ENCODE results near the gene RUNX1. TPM values are rescaled to one million over a fixed set of nuclear protein-coding genes. Genes with fewer than 3 reads are reported as not detected.

Gene RUNX1
- total RNA-seq, 2 experiments from 2014 or later = 50.6 to 55.8 TPM

DNA sequence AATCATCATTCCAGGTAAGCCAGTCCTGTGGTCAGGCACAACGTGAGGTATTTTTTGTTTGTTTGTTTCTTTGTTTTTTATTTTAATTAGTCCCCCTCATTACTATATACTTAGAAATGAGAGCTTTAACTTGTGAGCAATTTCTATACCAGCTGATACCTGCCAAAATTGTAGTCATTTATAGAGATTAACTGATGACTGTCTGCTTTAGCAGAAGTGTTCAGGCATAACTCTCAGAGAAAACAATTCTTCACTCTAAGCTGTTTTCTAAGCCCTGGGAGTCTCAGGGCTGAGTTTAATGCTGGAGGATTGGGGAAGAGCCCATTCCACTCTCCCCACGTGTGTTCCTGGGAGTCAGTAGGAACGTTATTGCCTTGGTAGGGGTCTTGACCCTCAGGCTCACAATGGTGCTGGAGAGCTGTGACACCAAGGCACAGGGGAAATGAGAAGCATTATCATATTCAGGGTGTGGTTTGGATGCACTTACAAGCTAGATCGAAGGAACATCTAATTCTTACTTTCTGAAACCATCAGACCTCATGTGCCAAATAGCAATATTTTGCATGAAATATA lies 212.1 kb downstream of the RUNX1 start:
- Mint-ChIP-seq H3K27ac (peak overlapping the region; percentile 19), H3K9me3 (no peaks in the 10 kb centered on the region), H3K27me3 (no peaks in the 10 kb centered on the region), H3K36me3 (peaks cover 55% of the 10 kb centered on the region), H3K4me1 (ENCODE audit: low read depth) (peaks cover 59% of the 10 kb centered on the region), H3K4me3 (no peak overlapping the region)
- intact Hi-C loops (cut with micrococcal nuclease) = loop anchor here (2.0 to 5.0 kb wide), 2 partner anchors 28 to 45 kb away; no protein-coding TSS in a partner anchor
- DNase-seq = no peak
- CTCF ChIA-PET = interaction anchor here (1.0 kb wide), 1 partner anchor 93 kb away, joined by 4 read pairs; no protein-coding TSS in a partner anchor
- POLR2A ChIA-PET = no interaction called here

DNA sequence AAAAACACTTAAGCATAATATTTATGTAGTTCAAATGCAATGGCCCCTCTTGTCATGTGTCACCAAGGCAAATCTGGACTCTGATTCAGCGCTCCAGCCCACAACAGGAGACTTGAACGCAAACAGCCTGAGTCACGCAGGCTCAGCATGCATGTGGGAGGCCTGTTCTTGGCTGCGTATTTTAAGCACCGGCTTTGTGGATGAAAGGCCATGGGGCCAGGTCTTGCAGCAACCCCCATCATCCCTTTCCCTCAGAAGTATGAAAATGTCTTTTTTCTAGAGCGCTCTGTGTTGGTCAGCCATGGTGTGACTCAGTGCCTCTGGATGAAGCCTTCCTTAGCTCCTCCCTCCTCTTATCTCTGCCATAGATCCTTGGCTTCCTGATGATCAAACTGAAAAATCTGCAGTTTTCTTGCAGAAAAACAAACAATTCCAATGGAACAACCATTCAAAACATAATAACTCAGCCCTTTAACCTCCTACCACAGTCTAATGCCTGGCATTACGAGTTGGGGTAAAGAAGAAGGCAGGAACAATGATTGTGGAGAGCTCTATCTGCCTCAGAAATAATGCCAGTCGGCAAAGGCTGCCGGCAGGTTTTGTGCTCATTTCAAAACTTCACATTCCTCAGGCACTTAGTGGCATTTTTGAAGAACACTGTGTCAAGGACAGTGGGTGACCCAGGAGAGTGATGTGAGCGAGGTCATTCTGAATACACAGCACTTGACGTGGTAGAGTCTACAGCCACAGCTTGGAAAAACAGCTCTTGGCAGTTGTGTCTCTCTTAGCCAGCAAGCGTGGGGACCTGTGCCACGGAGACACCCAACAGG lies 212.8 kb downstream of the RUNX1 start:
- POLR2A ChIA-PET = no interaction called here
- Mint-ChIP-seq H3K36me3 (peaks cover 56% of the 10 kb centered on the region), H3K4me3 (no peak overlapping the region)

DNA sequence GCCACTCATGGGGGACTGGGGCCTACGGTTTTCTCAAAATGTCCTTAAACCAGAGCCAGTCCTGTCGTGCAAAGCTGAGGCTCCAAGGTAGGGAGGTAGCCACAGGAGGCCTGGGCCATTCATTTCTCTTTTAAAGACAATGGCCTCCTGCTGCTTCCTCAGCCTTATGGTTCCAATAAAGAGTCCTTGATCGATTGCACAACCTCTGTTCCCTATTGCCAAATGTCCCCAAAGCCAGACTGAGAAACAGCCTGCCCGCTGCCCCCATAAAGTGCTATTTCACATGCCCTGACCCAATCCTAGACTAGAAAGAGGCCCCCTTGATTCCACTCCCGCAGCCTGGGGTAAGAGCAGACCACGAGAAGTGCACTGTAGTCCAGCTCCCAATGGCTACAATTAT lies 213.6 kb downstream of the RUNX1 start:
- ChIA-PET POLR2A (no interaction called here), CTCF (no interaction called here)
- no peak overlapping the region for H3K4me3 Mint-ChIP-seq
- intact Hi-C loops (cut with micrococcal nuclease) = loop anchor here (5.0 kb wide), 1 partner anchor 47 kb away; no protein-coding TSS in a partner anchor
- H3K9me3 Mint-ChIP-seq = no peaks in the 10 kb centered on the region
- no peak for DNase-seq
- no peaks in the 10 kb centered on the region for H3K27me3 Mint-ChIP-seq
- H3K36me3 Mint-ChIP-seq = peaks cover 60% of the 10 kb centered on the region
- H3K27ac Mint-ChIP-seq = peak overlapping the region; percentile 40
- H3K4me1 Mint-ChIP-seq (ENCODE audit: low read depth) = peaks cover 51% of the 10 kb centered on the region

More for the DNA sequence above, 212.8 kb downstream of the RUNX1 start:
- CTCF ChIA-PET = no interaction called here
- peak; percentile 72 for DNase-seq
- intact Hi-C loops (cut with micrococcal nuclease) = loop anchor here (2.0 to 5.0 kb wide), 2 partner anchors 28 to 46 kb away; no protein-coding TSS in a partner anchor
- peak overlapping the region; percentile 19 for H3K27ac Mint-ChIP-seq
- no peaks in the 10 kb centered on the region for H3K9me3 Mint-ChIP-seq
- H3K27me3 Mint-ChIP-seq = no peaks in the 10 kb centered on the region
- H3K4me1 Mint-ChIP-seq (ENCODE audit: low read depth) = peaks cover 55% of the 10 kb centered on the region

DNA sequence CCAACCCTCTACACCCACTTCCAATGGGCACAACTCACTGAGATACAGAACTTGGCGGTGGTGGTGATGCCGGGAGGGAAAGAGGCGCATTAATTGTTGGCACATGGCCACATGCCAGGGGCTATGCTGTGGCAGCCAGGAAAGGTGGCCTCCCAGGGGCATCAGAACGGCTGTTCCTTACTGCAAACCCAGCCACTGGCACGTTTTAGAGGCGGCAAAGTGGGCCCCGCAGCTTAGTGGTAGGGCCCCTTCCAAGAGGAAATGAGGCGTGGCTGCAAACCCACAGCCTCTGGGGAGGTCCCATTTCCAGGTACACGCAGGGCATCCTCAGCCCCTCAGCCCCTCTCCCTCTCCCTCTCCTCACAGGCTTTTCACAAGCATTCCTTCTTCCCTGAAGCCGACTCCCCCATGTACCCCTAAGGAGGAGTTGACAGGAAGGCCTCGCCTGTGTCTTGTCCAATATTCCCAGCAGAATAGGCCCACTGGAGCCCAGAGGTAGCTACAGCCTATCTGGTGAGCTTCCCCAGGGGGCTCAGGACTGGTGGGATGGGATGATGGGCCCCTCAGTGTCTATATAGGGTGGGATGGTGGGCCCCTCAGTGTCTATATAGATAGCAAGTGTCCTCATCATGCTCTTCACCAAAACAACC lies 214.1 kb downstream of the RUNX1 start:
- Mint-ChIP-seq H3K9me3 (no peaks in the 10 kb centered on the region), H3K4me3 (no peak overlapping the region), H3K36me3 (peaks cover 61% of the 10 kb centered on the region), H3K27me3 (no peaks in the 10 kb centered on the region), H3K4me1 (ENCODE audit: low read depth) (peaks cover 46% of the 10 kb centered on the region), H3K27ac (peak overlapping the region; percentile 40)
- intact Hi-C loops (cut with micrococcal nuclease) = loop anchor here (5.0 kb wide), 1 partner anchor 47 kb away; no protein-coding TSS in a partner anchor
- ChIA-PET POLR2A (interaction anchor here (0.8 kb wide), 1 partner anchor 27 kb away, joined by 3 read pairs; no protein-coding TSS in a partner anchor), CTCF (no interaction called here)
- peak; percentile 33 for DNase-seq

DNA sequence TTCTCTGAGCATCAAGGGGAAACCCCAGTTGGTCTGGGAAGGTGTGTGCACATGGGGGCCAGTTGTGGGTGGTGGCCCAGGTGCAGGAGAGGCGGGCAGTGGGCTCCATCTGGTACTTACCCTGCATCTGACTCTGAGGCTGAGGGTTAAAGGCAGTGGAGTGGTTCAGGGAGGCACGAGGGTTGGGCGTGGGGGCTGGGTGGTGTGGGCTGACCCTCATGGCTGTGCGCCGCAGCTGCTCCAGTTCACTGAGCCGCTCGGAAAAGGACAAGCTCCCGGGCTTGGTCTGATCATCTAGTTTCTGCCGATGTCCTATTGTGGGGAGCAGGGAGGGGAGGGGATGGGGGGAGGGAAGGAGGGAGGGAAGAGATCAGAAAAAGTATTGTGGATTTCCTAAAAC lies 214.8 kb downstream of the RUNX1 start:
- Mint-ChIP-seq H3K4me1 (ENCODE audit: low read depth) (peaks cover 39% of the 10 kb centered on the region), H3K27ac (no peak overlapping the region), H3K9me3 (no peaks in the 10 kb centered on the region), H3K4me3 (no peak overlapping the region), H3K27me3 (no peaks in the 10 kb centered on the region), H3K36me3 (peaks cover 61% of the 10 kb centered on the region)
- intact Hi-C loops (cut with micrococcal nuclease) = no loop called here
- ChIA-PET CTCF (no interaction called here), POLR2A (interaction anchor here (0.8 kb wide), 1 partner anchor 26 kb away, joined by 3 read pairs; no protein-coding TSS in a partner anchor)
- DNase-seq = no peak

DNA sequence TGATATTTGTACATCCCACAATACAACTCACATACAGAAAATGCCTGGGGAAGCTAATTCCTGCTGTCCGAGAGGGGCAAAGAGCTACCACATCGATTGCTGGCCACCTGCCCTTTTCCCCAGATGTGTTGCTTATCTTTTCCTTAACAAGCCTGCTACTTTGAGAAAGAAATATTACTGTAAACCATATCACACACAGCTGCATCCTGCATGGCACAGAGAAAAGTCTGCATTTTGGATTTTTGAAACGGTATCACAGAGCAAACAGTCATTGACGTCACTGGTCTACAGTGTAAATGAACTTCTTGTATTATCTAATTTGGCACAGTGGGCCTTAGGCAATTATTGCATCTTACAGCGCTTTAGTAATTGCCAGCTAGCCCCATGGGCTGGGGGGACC lies 215.6 kb downstream of the RUNX1 start:
- Mint-ChIP-seq H3K36me3 (peaks cover 63% of the 10 kb centered on the region), H3K27ac (no peak overlapping the region), H3K27me3 (no peaks in the 10 kb centered on the region), H3K4me3 (no peak overlapping the region), H3K9me3 (no peaks in the 10 kb centered on the region), H3K4me1 (ENCODE audit: low read depth) (peaks cover 34% of the 10 kb centered on the region)
- intact Hi-C loops (cut with micrococcal nuclease) = no loop called here
- DNase-seq = no peak
- POLR2A ChIA-PET = no interaction called here
- CTCF ChIA-PET = interaction anchor here (0.6 kb wide), 1 partner anchor 21 kb away, joined by 3 read pairs; no protein-coding TSS in a partner anchor

DNA sequence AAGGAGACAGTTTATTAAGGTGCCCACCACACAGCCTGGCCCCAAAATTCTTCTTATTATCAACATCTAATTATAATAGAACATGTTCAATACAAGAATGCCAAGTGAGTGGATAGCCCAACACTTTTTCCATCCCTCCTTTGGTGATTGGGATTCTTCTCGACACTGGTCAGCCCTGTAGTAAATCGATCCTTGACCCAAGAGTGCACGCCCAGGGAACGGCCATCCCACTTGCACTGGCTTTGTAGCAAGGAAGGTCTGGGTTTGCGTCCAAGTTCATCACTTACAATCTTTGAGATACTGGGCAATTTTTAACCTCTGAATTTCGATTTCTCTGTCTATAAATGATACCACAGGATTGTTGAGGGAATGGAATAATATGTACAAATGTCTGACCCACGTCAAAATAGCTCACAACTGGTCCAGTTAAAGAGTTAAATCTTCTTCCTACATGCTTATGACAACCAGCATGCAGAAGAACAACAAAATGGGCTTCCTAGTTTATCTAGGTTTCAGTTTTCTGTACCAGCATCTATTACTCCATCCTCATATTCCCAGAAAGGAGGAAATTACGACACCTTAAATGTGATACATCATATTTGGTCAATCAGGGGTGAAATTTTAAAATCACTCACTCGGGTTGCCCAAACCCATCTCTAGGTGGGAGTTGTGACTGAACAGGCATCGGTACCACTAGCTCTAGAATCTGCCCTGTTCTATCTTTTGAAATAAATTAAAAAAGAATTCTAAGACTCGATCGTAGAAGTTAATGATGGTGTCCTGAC lies 218.5 kb downstream of the RUNX1 start:
- no peaks in the 10 kb centered on the region for H3K9me3 Mint-ChIP-seq
- H3K4me1 Mint-ChIP-seq (ENCODE audit: low read depth) = peaks cover 10% of the 10 kb centered on the region

DNA sequence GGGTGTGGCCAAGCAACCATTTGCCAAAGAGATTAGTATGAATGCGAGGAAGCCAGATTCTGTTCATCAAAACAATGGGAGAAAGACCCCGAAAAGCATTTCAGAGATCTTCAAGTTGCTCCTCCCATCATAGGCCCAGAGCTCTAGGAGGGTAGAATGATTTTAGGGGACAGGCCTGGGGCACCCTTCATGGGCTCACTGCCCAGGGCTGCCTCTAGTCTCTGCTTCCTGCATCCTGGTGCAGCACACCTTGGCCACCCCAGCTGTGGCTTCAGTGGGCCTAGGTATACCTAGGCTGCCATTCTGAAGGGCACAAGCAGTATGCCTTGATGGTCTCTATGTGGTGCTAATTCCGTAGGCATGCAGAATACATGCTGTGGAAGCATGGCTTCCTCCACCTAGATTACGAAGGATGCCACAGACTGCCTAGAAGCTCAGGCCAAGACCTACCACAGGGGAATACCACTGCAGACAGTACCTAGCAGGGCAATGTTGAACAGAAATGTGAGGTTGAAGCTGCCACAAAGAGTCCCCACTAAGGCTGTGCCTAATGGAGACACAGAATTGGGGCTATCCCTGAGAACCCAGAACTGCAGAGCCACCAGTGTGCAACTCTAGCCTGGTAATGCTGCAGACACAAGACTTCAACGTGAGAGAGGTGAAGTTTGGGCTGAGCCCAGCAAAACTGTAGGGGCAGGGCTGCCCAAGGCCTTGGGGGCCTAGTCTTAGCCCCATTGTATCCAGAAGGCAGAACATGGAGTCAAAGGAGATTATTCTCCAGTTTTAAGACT lies 221.5 kb downstream of the RUNX1 start:
- no peak overlapping the region for H3K27ac Mint-ChIP-seq

More for the DNA sequence above, 218.5 kb downstream of the RUNX1 start:
- no peak for DNase-seq
- H3K36me3 Mint-ChIP-seq = peaks cover 71% of the 10 kb centered on the region
- no peaks in the 10 kb centered on the region for H3K27me3 Mint-ChIP-seq
- POLR2A ChIA-PET = no interaction called here
- H3K27ac Mint-ChIP-seq = no peak overlapping the region
- CTCF ChIA-PET = no interaction called here
- intact Hi-C loops (cut with micrococcal nuclease) = no loop called here
- H3K4me3 Mint-ChIP-seq = no peak overlapping the region

DNA sequence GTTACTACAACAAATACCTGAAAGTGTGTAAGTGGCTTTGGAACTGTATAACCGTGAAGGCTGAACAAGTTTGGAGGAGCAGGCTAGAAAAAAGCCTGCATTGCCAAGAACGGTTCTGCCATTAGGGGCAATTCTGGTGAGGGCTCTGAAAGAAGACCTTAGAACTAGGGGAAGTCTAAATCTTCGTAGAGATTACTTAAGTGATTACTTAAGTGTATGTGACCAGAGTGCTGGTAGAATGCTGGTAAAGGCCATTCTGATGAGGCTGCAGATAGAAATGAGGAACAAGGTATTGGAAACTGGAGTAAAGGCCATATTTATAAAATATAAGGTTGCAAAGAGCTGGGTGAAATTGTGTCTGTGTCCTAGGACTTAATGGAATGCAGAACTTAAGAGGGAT lies 222.3 kb downstream of the RUNX1 start:
- Mint-ChIP-seq H3K36me3 (peaks cover 76% of the 10 kb centered on the region), H3K9me3 (no peaks in the 10 kb centered on the region), H3K27ac (no peak overlapping the region), H3K4me3 (no peak overlapping the region), H3K4me1 (ENCODE audit: low read depth) (peaks cover 4% of the 10 kb centered on the region), H3K27me3 (no peaks in the 10 kb centered on the region)
- ChIA-PET CTCF (interaction anchor here (1.1 kb wide), 1 partner anchor 81 kb away, joined by 4 read pairs; no protein-coding TSS in a partner anchor), POLR2A (no interaction called here)
- DNase-seq = no peak
- intact Hi-C loops (cut with micrococcal nuclease) = no loop called here

More for the DNA sequence above, 221.5 kb downstream of the RUNX1 start:
- ChIA-PET CTCF (no interaction called here), POLR2A (no interaction called here)
- Mint-ChIP-seq H3K9me3 (no peaks in the 10 kb centered on the region), H3K36me3 (peaks cover 77% of the 10 kb centered on the region), H3K4me3 (no peak overlapping the region), H3K27me3 (no peaks in the 10 kb centered on the region), H3K4me1 (ENCODE audit: low read depth) (no peaks in the 10 kb centered on the region)
- no peak for DNase-seq
- intact Hi-C loops (cut with micrococcal nuclease) = no loop called here

DNA sequence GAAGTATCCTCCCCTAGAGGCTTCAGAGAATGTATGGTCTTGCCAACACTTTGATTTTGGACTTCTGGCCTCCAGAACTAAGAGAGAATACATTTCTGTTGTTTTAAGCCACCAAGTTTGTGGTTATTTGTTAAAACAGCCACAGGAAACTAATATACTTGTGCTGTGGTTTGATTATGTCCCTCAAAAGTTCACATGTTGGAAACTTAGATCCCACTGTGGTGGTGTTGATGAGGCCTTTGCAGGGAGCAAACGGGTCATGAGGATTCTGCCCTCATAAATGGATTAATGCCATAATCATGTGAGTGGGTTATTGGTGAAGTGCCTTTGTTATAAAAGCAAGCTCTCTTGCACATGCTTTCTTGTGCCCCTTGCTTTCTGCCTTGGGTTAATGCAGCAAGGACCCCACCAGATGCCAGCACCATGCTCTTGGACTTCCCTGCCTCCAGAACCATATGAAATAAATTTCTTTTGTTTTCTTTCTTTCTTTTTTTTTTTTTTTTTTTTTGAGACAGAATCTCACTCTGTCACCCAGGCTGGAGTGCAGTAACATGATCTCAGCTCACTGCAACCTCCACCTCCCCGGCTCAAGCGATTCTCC lies 223.1 kb downstream of the RUNX1 start:
- no peaks in the 10 kb centered on the region for H3K9me3 Mint-ChIP-seq
- DNase-seq = no peak
- H3K36me3 Mint-ChIP-seq = peaks cover 78% of the 10 kb centered on the region
- H3K4me3 Mint-ChIP-seq = no peak overlapping the region
- CTCF ChIA-PET = interaction anchor here (1.1 kb wide), 1 partner anchor 80 kb away, joined by 4 read pairs; no protein-coding TSS in a partner anchor
- H3K27me3 Mint-ChIP-seq = no peaks in the 10 kb centered on the region
- peaks cover 9% of the 10 kb centered on the region for H3K4me1 Mint-ChIP-seq (ENCODE audit: low read depth)
- H3K27ac Mint-ChIP-seq = no peak overlapping the region
- intact Hi-C loops (cut with micrococcal nuclease) = no loop called here
- POLR2A ChIA-PET = interaction anchor here (0.6 kb wide), 1 partner anchor 549 kb away, joined by 3 read pairs; no protein-coding TSS in a partner anchor

DNA sequence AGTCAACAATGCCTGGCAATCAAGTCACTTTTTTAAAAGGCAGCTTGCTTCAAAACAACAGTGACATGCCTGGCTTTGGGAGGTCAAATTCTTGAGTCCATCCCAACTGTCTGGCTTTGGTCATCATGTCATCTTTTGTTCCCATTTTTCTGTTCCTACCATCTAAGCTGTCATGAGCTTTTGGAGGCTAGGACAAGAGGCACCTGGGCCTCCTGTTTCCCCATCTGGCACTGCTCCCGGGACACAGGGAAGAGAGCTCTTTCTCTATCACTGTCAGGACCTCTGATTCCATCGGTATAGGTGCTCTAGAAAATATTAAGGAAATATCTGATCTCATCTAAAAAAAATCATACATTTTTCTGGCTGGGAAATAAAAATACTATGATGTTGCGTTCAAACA lies 224.0 kb downstream of the RUNX1 start:
- no peaks in the 10 kb centered on the region for H3K9me3 Mint-ChIP-seq
- H3K36me3 Mint-ChIP-seq = peaks cover 70% of the 10 kb centered on the region
- no peak overlapping the region for H3K4me3 Mint-ChIP-seq
- peaks cover 9% of the 10 kb centered on the region for H3K4me1 Mint-ChIP-seq (ENCODE audit: low read depth)
- intact Hi-C loops (cut with micrococcal nuclease) = no loop called here
- POLR2A ChIA-PET = no interaction called here
- CTCF ChIA-PET = no interaction called here
- no peak overlapping the region for H3K27ac Mint-ChIP-seq
- H3K27me3 Mint-ChIP-seq = no peaks in the 10 kb centered on the region
- no peak for DNase-seq
